ENCODE measurements around the gene MRPL17. TPM values are rescaled to one million over a fixed set of nuclear protein-coding genes. Genes with fewer than 3 reads are reported as not detected.

Gene MRPL17
- total and polyA plus RNA-seq, 10 of the 15 experiments (the other 5 are each of a cell fraction or from before 2014, with no cell fraction given): 60.3 to 171 (median 94.8) TPM

DNA sequence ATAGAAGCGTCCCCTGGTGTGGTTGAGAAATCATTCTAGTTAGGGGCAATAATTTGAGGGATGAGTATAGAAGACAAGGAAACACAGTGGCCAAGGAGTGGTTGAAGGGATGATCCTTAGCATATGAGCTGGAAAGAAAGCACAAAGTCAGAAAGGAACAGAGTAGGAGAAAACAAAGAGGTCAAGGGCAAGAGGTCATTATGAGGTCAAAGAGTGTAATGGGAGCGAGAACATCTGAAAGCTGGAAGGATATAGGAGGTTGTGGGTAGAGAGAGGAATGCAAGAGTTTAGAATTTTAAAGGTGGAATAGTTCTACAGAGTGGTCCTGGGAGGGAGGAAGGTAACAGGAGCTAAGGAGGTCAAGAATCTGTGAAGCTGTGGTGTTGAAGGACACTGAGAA, 29.5 kb downstream of the MRPL17 start:
- DNase-seq (ENCODE audit: low read depth, low spot score) (no peak), FAIRE-seq (no peak), ATAC-seq (no peak)
- Histone ChIP-seq H2AFZ (ENCODE audit: control insufficient read depth, low read depth, low read length) (no peak overlapping the region), H3K36me3 (ENCODE audit: control insufficient read depth in 2 of 2, insufficient read depth in 2 of 2, low read length in 1 of 2) (no peaks in the 10 kb centered on the region), H3K4me2 (ENCODE audit: control insufficient read depth, insufficient read depth) (no peak overlapping the region), H3K4me1 (ENCODE audit: control insufficient read depth, insufficient read depth, low read length) (no peaks in the 10 kb centered on the region), H4K20me1 (ENCODE audit: control insufficient read depth, insufficient read depth) (no peaks in the 10 kb centered on the region), H3K9ac (ENCODE audit: control insufficient read depth, insufficient read depth, low read length) (no peak overlapping the region), H3K79me2 (ENCODE audit: control insufficient read depth, insufficient read depth, low read length) (no peaks in the 10 kb centered on the region), H3K4me3 (no peak overlapping the region), H3K27me3 (replicated peaks in 1 of 2; ENCODE audit: control insufficient read depth in 2 of 2, insufficient read depth in 2 of 2, low read length in 1 of 2) (peaks cover 4% of the 10 kb centered on the region in 2 experiments), H3K9me3 (replicated peaks; ENCODE audit: control insufficient read depth, insufficient read depth, low read length) (no peaks in the 10 kb centered on the region), H3K27ac (ENCODE audit: control insufficient read depth, insufficient read depth) (no peak overlapping the region)
- WGBS (ENCODE audit: insufficient coverage, insufficient replicate concordance, low lambda C conversion rate, missing lambda C conversion rate): 65% methylated on average over 2 of the region's 2 CpGs
- POLR2A ChIA-PET: no interaction called here
- CTCF ChIA-PET: interaction anchor here (1.3 kb wide), 1 partner anchor 14 kb away, joined by 5 read pairs; no protein-coding TSS in a partner anchor
- RAD21 ChIA-PET (ENCODE audit: unreplicated experiment): no interaction called here
- no TSS peak for BruUV-seq (replicated peaks)
- intact Hi-C loops (cut with micrococcal nuclease; ENCODE audit: unreplicated experiment): no loop called here
- SMC1A ChIA-PET (ENCODE audit: uncharacterized antibody, unreplicated experiment): interaction anchor here (1.4 kb wide), 2 partner anchors 11 to 17 kb away, joined by 3 read pairs; no protein-coding TSS in a partner anchor
- in situ Hi-C loops (cut with MboI): no loop called here
- TF ChIP-seq EGR1 (IDR thresholded peaks at IDR 0.05; ENCODE audit: borderline replicate concordance in 1 of 2, low read depth in 2 of 2, low read length in 2 of 2) (no peak), IKZF2 (IDR thresholded peaks at IDR 0.05) (no peak), CHD2 (IDR thresholded peaks at IDR 0.05; ENCODE audit: borderline replicate concordance, low read depth, low read length) (no peak), NBN (IDR thresholded peaks at IDR 0.05) (no peak), TCF12 (IDR thresholded peaks at IDR 0.05; ENCODE audit: low read depth, low read length) (no peak), FOXK2 (IDR thresholded peaks at IDR 0.05) (no peak), JUNB (IDR thresholded peaks at IDR 0.05) (no peak), PML (IDR thresholded peaks at IDR 0.05; ENCODE audit: low read length) (no peak), EP300 (IDR thresholded peaks at IDR 0.05; ENCODE audit: borderline replicate concordance in 1 of 2, control insufficient read depth in 1 of 2, low read depth in 2 of 2, low read length in 2 of 2) (no peak), POLR2A (IDR thresholded peaks at IDR 0.05; ENCODE audit: low read depth, low read length) (no peak), SUZ12 (IDR thresholded peaks at IDR 0.05; ENCODE audit: unreplicated experiment) (no peak), RB1 (IDR thresholded peaks at IDR 0.05; ENCODE audit: borderline replicate concordance) (no peak), RUNX3 (IDR thresholded peaks at IDR 0.05; ENCODE audit: low read length) (no peak), CHD1 (IDR thresholded peaks at IDR 0.05; ENCODE audit: low read depth, low read length) (no peak)
- TF ChIP-seq, protein P1, sequence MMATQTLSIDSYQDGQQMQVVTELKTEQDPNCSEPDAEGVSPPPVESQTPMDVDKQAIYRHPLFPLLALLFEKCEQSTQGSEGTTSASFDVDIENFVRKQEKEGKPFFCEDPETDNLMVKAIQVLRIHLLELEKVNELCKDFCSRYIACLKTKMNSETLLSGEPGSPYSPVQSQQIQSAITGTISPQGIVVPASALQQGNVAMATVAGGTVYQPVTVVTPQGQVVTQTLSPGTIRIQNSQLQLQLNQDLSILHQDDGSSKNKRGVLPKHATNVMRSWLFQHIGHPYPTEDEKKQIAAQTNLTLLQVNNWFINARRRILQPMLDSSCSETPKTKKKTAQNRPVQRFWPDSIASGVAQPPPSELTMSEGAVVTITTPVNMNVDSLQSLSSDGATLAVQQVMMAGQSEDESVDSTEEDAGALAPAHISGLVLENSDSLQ (IDR thresholded peaks at IDR 0.05): no peak
- TF ChIP-seq, protein P2, sequence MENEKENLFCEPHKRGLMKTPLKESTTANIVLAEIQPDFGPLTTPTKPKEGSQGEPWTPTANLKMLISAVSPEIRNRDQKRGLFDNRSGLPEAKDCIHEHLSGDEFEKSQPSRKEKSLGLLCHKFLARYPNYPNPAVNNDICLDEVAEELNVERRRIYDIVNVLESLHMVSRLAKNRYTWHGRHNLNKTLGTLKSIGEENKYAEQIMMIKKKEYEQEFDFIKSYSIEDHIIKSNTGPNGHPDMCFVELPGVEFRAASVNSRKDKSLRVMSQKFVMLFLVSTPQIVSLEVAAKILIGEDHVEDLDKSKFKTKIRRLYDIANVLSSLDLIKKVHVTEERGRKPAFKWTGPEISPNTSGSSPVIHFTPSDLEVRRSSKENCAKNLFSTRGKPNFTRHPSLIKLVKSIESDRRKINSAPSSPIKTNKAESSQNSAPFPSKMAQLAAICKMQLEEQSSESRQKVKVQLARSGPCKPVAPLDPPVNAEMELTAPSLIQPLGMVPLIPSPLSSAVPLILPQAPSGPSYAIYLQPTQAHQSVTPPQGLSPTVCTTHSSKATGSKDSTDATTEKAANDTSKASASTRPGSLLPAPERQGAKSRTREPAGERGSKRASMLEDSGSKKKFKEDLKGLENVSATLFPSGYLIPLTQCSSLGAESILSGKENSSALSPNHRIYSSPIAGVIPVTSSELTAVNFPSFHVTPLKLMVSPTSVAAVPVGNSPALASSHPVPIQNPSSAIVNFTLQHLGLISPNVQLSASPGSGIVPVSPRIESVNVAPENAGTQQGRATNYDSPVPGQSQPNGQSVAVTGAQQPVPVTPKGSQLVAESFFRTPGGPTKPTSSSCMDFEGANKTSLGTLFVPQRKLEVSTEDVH (IDR thresholded peaks at IDR 0.05; ENCODE audit: low read depth, partially characterized antibody): no peak
- TF ChIP-seq, protein P3, sequence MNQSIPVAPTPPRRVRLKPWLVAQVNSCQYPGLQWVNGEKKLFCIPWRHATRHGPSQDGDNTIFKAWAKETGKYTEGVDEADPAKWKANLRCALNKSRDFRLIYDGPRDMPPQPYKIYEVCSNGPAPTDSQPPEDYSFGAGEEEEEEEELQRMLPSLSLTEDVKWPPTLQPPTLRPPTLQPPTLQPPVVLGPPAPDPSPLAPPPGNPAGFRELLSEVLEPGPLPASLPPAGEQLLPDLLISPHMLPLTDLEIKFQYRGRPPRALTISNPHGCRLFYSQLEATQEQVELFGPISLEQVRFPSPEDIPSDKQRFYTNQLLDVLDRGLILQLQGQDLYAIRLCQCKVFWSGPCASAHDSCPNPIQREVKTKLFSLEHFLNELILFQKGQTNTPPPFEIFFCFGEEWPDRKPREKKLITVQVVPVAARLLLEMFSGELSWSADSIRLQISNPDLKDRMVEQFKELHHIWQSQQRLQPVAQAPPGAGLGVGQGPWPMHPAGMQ (IDR thresholded peaks at IDR 0.05; ENCODE audit: borderline replicate concordance): no peak
- TF ChIP-seq, protein P4, sequence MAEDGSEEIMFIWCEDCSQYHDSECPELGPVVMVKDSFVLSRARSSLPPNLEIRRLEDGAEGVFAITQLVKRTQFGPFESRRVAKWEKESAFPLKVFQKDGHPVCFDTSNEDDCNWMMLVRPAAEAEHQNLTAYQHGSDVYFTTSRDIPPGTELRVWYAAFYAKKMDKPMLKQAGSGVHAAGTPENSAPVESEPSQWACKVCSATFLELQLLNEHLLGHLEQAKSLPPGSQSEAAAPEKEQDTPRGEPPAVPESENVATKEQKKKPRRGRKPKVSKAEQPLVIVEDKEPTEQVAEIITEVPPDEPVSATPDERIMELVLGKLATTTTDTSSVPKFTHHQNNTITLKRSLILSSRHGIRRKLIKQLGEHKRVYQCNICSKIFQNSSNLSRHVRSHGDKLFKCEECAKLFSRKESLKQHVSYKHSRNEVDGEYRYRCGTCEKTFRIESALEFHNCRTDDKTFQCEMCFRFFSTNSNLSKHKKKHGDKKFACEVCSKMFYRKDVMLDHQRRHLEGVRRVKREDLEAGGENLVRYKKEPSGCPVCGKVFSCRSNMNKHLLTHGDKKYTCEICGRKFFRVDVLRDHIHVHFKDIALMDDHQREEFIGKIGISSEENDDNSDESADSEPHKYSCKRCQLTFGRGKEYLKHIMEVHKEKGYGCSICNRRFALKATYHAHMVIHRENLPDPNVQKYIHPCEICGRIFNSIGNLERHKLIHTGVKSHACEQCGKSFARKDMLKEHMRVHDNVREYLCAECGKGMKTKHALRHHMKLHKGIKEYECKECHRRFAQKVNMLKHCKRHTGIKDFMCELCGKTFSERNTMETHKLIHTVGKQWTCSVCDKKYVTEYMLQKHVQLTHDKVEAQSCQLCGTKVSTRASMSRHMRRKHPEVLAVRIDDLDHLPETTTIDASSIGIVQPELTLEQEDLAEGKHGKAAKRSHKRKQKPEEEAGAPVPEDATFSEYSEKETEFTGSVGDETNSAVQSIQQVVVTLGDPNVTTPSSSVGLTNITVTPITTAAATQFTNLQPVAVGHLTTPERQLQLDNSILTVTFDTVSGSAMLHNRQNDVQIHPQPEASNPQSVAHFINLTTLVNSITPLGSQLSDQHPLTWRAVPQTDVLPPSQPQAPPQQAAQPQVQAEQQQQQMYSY (CRISPR knock-in tag; IDR thresholded peaks at IDR 0.05): no peak

Measured in GM12878 (cell line).